ACC112 (cell line): ENCODE data around the gene RBP5.

ENCODE experiments used
- H2AFZ ChIP-seq: fragments of 200-600 bp; sonication (generic); one replicate; pipeline ENCODE4 v1.6.0; 2017; ENCODE audit warnings: antibody characterized with exemption, low read length; ENCODE audit not compliant: unreplicated experiment
- H3K27ac ChIP-seq: fragments of 200-600 bp; sonication (generic); 2 replicates; pipeline ENCODE4 v1.5.1; 2014; ENCODE audit warnings: low read depth, mild to moderate bottlenecking, antibody characterized with exemption, low read length, moderate library complexity
- H3K27me3 ChIP-seq: fragments of 200-600 bp; sonication (generic); 2 replicates; pipeline ENCODE4 v1.6.1; 2014; ENCODE audit warnings: mild to moderate bottlenecking, antibody characterized with exemption, low read length, moderate library complexity, mixed read lengths; ENCODE audit not compliant: insufficient read depth
- H3K36me3 ChIP-seq: fragments of 200-600 bp; sonication (generic); 2 replicates; pipeline ENCODE4 v1.6.1; 2016; ENCODE audit warnings: mild to moderate bottlenecking, antibody characterized with exemption, low read length, moderate library complexity, mixed read lengths; ENCODE audit not compliant: insufficient read depth
- H3K4me1 ChIP-seq: fragments of 200-600 bp; sonication (generic); one replicate; pipeline ENCODE4 v1.6.1; 2016; ENCODE audit warnings: low read length, mixed read lengths; ENCODE audit not compliant: insufficient read depth, unreplicated experiment, control insufficient read depth
- H3K4me3 ChIP-seq: fragments of 200-600 bp; sonication (generic); 2 replicates; pipeline ENCODE4 v1.5.1; 2014; ENCODE audit warnings: mild to moderate bottlenecking, low read depth, low read length
- H3K79me2 ChIP-seq: fragments of 200-600 bp; sonication (generic); one replicate; pipeline ENCODE4 v1.6.0; 2016; ENCODE audit warnings: low read length; ENCODE audit not compliant: control insufficient read depth, unreplicated experiment, insufficient read depth

RBP5 gene

GRCh38 chr12:7128681-7129286, at the start of gene RBP5:
RBP5 (minus strand) TSS chr12:7128889; CDS start chr12:7128775, 114 bp downstream.
- Histone ChIP-seq H2AFZ (peak within 1 kb of the TSS; percentile 79), H3K27ac (no peak within 1 kb of the TSS), H3K4me1 (peaks cover 11% of the 10 kb centered on the region), H3K36me3 (no peaks in the 10 kb centered on the region), H3K27me3 (no peaks in the 10 kb centered on the region), H3K4me3 (peak within 1 kb of the TSS; percentile 83), H3K79me2 (no peaks in the 10 kb centered on the region)

GRCh38 chr12:7178481-7178880, 49.8 kb upstream of the RBP5 start:
- no peaks in the 10 kb centered on the region for H3K4me1 ChIP-seq
- peaks cover 33% of the 10 kb centered on the region; the same call in 1 of the 2 replicates for H3K27me3 ChIP-seq
- H3K36me3 ChIP-seq = no peaks in the 10 kb centered on the region
- no peak overlapping the region for H2AFZ ChIP-seq
- no peaks in the 10 kb centered on the region for H3K79me2 ChIP-seq
- no peak overlapping the region for H3K27ac ChIP-seq
- H3K4me3 ChIP-seq = no peak overlapping the region

- H3K4me3 ChIP-seq = no peak overlapping the region
- H3K36me3 ChIP-seq = no peaks in the 10 kb centered on the region
- H3K27me3 ChIP-seq = peaks cover 29% of the 10 kb centered on the region; the same call in 1 of the 2 replicates
- no peaks in the 10 kb centered on the region for H3K79me2 ChIP-seq
- H3K27ac ChIP-seq = no peak overlapping the region
- no peaks in the 10 kb centered on the region for H3K4me1 ChIP-seq
- H2AFZ ChIP-seq = no peak overlapping the region
Measured at GRCh38 chr12:7176595-7176994, 47.9 kb upstream of the RBP5 start.

- Histone ChIP-seq H3K79me2 (no peaks in the 10 kb centered on the region), H3K4me3 (no peak overlapping the region), H3K27me3 (peaks cover 18% of the 10 kb centered on the region; the same call in 1 of the 2 replicates), H3K36me3 (no peaks in the 10 kb centered on the region), H2AFZ (no peak overlapping the region), H3K27ac (no peak overlapping the region), H3K4me1 (no peaks in the 10 kb centered on the region)
Measured at GRCh38 chr12:7175493-7175892, 46.8 kb upstream of the RBP5 start.

GRCh38 chr12:7171854-7172253, 43.2 kb upstream of the RBP5 start:
- no peak overlapping the region for H3K27ac ChIP-seq
- H3K27me3 ChIP-seq = 0 out of 2 replicates have a peak, but pooled peaks cover 2% of the 10 kb centered on the region
- no peaks in the 10 kb centered on the region for H3K36me3 ChIP-seq
- H3K4me3 ChIP-seq = no peak overlapping the region
- no peak overlapping the region for H2AFZ ChIP-seq
- H3K79me2 ChIP-seq = no peaks in the 10 kb centered on the region
- H3K4me1 ChIP-seq = no peaks in the 10 kb centered on the region

DNA sequence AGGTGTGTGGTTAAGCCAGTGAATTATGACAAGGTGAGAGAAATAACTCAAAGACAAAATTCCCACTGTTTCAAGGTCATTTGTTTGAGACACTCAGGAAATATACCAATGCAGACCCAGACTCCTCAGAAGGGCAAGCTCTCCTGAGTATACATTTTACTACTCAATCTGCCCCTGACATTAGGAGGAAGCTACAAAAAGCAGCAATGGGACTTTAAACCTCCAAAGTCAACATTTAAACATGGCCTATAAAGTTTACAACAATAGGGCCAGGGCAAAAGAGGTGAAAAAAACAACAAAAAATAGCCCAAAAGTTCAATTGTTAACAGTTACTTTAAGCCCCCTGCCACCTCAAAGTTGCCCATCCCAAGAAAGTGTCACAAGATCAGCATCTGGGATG, 41.3 kb upstream of the RBP5 start:
- Histone ChIP-seq H2AFZ (no peak overlapping the region), H3K79me2 (no peaks in the 10 kb centered on the region), H3K4me3 (no peak overlapping the region)

DNA sequence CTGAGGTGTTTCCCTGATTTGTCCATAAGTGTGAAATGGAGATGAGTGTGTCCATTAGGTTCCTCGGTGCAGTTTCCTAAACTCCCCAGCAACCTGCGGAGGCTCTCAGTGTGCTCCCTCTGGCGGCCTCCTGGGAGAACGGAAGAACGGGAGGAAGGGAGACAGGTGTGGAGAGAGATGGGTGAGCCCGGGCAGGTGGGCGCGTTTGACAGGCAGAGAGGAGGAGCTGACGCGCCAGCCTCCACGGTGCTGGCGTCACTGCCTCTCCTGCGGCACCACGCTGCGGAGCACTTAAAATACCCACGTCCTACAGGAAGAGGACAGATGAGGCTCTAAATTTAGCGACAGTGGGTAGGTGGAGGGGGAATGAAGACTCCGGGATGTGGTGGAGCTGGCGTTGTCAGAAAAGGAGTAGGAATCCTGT, 34.0 kb upstream of the RBP5 start:
- no peaks in the 10 kb centered on the region for H3K79me2 ChIP-seq
- H3K27ac ChIP-seq = no peak overlapping the region
- no peaks in the 10 kb centered on the region for H3K36me3 ChIP-seq
- H3K4me1 ChIP-seq = no peaks in the 10 kb centered on the region
- H3K4me3 ChIP-seq = no peak overlapping the region
- H2AFZ ChIP-seq = no peak overlapping the region
- peaks cover 47% of the 10 kb centered on the region for H3K27me3 ChIP-seq

More for the DNA sequence above, 41.3 kb upstream of the RBP5 start:
- Histone ChIP-seq H3K27me3 (peaks cover 18% of the 10 kb centered on the region), H3K27ac (no peak overlapping the region), H3K4me1 (no peaks in the 10 kb centered on the region), H3K36me3 (no peaks in the 10 kb centered on the region)

- H3K4me3 ChIP-seq = no peak overlapping the region
- no peak overlapping the region for H3K27ac ChIP-seq
- H3K36me3 ChIP-seq = no peaks in the 10 kb centered on the region
- H3K79me2 ChIP-seq = no peaks in the 10 kb centered on the region
- H3K4me1 ChIP-seq = no peaks in the 10 kb centered on the region
- H2AFZ ChIP-seq = no peak overlapping the region
- peaks cover 46% of the 10 kb centered on the region for H3K27me3 ChIP-seq
Measured at GRCh38 chr12:7161811-7162210, 33.1 kb upstream of the RBP5 start.

DNA sequence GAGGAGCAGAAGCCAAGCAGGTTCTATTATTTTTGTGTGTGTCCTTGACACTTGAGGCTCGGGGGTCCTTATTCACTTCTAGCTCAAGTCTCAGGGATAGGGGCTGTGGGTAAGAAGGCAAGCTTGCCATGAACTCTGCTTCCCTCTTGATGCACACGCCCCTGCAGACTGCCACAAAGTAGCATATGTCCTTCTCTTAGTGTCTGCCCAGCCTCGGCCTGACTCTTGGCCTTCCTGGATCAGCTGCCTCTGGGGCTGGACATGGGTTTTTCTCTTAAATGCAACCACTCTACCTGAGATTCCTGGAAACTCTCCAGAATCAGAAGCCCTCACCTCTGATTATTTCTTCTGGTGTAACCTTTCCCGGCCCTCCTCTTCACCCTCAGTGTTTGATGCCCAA, 32.6 kb upstream of the RBP5 start:
- H3K4me3 ChIP-seq = no peak overlapping the region
- H3K4me1 ChIP-seq = no peaks in the 10 kb centered on the region
- H3K36me3 ChIP-seq = no peaks in the 10 kb centered on the region
- peaks cover 42% of the 10 kb centered on the region for H3K27me3 ChIP-seq
- H3K27ac ChIP-seq = no peak overlapping the region
- H2AFZ ChIP-seq = no peak overlapping the region
- H3K79me2 ChIP-seq = no peaks in the 10 kb centered on the region

GRCh38 chr12:7160183-7160582, 31.5 kb upstream of the RBP5 start:
- Histone ChIP-seq H3K27ac (no peak overlapping the region), H3K4me3 (no peak overlapping the region), H2AFZ (no peak overlapping the region), H3K79me2 (no peaks in the 10 kb centered on the region), H3K27me3 (peaks cover 31% of the 10 kb centered on the region), H3K4me1 (no peaks in the 10 kb centered on the region), H3K36me3 (no peaks in the 10 kb centered on the region)

DNA sequence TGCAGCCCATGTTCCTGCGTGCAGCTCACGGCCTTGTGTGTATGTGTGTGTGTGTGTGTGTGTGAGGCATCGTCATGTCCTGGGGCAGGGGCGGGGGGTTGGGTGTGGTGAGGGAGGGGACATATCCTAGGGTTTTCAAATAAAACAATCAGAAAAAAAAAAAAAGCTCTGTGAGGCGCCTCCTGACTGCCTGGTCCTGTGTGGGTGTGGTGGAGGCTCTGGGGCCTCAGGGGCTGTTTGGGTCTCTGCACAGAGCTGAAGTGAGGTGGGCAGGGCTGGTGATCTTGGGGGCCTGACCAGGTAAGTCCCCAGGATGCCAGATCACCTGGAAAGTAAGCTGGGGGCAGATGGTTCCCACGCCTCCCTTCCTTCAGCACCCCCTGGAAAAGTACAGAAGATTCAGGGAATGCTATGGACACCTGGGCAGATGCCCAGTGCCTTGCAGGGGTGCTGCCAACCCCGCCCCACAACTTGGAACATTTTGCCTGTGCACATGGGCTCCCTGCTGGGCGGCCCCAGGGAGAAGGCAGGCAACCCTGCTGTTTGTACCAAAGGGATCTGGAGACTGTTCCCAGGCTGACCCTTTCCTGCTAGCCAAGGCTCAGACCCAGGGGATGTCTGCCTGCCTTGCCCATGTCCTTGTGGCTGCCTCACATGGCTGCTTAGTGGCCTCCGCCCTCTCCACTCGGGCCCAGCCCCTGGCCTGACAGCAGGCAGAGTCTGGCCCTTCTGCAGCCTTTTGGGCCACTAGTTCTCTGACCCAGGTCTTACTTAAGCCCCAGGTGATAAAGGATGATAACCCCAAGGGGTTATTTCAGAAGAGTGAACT, 30.3 kb upstream of the RBP5 start:
- no peaks in the 10 kb centered on the region for H3K79me2 ChIP-seq
- H3K4me3 ChIP-seq = no peak overlapping the region
- no peak overlapping the region for H3K27ac ChIP-seq
- H3K27me3 ChIP-seq = peaks cover 23% of the 10 kb centered on the region
- H3K4me1 ChIP-seq = no peaks in the 10 kb centered on the region
- no peaks in the 10 kb centered on the region for H3K36me3 ChIP-seq
- H2AFZ ChIP-seq = no peak overlapping the region
